OCI-M2 (cell line): Measurements from ENCODE around the gene ARHGAP18.

Experiments used
- DNase-seq: peaks from one replicate; lab custom pipeline; 2025; ENCODE audit not compliant: unreplicated experiment; lab: John Stamatoyannopoulos, UW

ARHGAP18 gene

GRCh38 chr6:129621252-129621651, 88.7 kb downstream of the ARHGAP18 start:
- no peak for DNase-seq

GRCh38 chr6:129620234-129620610, 89.8 kb downstream of the ARHGAP18 start:
- DNase-seq, result no peak

DNA sequence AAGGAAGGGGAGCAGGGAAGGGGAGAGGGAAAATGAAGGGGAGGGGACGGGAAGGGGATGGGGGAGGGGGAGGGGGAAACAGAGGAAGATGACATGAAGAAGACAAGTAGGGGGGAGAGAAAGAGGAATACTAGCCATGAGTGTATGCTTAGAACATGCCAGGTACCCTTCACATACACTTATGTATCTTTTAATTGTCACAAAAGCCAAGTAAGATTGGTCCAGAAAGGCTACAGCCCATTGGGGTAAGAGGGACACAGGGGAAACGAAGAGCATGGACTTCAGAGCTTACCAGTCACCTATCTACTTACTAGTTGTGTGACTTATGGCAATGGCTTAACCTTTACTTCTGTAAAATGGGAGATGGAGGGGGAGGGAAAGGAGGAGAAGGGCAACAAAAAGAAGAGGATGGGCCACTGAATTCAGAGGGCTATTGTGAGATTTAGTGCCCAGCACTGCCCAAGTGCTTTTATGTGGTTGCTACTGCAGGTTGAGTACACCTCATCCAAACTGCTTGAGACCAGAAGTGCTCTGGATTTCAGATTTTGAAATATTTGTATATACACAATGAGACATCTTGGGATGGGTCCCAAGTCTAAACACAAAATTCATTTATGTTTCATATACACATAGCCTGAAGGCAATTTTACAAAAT, 90.3 kb downstream of the ARHGAP18 start:
- DNase-seq, result no peak

- DNase-seq, result no peak
Observed at GRCh38 chr6:129617986-129618385, 92.0 kb downstream of the ARHGAP18 start.

DNA sequence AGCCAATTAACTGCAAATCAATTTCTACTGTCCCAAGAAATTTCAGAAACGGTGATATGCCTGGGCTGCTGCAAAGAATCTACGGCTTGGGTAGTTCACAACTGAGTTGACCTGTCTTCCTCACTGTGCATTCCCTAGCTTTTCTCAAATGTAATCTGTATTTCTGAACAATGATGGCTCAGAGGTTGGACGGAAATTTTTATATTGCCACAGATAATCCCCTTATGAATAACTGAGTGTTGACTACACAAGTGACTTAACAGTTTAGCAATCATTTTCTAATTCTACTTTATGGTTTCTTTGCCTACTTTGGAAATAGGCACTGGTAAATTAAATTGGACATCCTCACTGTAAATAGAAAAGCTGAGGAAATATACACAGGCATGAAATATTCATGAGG, 94.5 kb downstream of the ARHGAP18 start:
- no peak for DNase-seq

GRCh38 chr6:129615020-129615419, 95.0 kb downstream of the ARHGAP18 start:
- DNase-seq, result no peak

DNA sequence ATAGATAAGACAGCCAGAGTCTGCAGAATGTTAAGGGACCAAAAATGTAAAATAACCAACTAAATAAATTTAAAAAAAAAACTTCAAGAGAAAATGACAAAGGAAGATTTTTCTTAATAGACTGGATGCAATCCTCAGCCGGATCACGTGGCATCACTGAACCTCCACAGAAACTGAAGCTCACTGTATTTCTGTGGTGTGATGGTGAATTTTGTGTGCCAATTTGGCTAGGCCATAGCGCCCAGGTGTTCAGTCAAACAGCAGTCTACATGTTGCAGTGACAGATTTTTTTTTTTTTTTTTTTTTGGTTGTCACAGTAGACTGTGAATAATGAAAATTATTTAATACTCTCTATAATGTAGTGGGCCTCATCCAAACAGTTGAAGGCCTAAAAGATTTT, 95.5 kb downstream of the ARHGAP18 start:
- no peak for DNase-seq

- DNase-seq, result no peak
Observed at GRCh38 chr6:129612440-129612839, 97.5 kb downstream of the ARHGAP18 start.

GRCh38 chr6:129609635-129610034, 100.3 kb downstream of the ARHGAP18 start:
- DNase-seq, result no peak

- no peak for DNase-seq
Observed at GRCh38 chr6:129608886-129609537, 101.0 kb downstream of the ARHGAP18 start.

- DNase-seq, result no peak
Observed at GRCh38 chr6:129607581-129608186, 102.3 kb downstream of the ARHGAP18 start.

- no peak for DNase-seq
Observed at GRCh38 chr6:129606664-129607063, 103.3 kb downstream of the ARHGAP18 start.

DNA sequence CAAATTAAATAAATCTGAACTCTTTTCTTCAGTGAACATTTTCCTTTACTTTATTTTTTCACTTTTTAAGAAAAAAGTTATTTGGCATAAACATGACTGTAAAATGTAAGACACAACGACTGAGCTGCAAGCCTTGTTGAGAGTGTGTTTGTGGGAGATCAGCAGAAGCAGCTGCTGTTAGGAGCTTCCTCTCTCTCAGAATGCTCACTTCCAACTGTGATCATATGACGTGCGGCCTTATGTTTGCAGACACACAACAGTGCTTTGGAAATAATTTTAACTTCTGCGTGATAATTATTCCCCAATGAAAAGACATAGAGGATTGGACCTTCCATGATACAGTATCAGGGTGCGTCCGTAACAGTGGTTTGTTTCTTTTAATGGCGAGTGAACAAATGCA, 104.0 kb downstream of the ARHGAP18 start:
- DNase-seq, result no peak

DNA sequence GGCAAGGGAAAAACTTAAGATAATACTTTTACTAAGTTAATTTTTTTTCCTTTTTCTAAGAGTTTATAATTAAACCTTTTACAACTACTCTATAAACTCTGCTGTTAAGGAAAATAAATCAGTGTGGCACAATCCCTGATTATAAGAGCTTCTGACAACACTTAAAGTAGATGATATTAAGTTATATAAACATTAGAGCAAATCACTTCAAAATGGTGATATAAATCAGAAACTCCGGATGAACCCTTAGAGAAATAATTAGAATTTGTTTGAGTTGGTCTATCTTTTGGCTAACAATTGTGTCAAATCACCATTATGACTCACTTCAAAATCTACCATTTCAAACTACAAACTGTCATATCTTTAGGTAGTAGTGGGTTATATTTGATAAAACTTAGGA, 104.9 kb downstream of the ARHGAP18 start:
- DNase-seq, result no peak

DNA sequence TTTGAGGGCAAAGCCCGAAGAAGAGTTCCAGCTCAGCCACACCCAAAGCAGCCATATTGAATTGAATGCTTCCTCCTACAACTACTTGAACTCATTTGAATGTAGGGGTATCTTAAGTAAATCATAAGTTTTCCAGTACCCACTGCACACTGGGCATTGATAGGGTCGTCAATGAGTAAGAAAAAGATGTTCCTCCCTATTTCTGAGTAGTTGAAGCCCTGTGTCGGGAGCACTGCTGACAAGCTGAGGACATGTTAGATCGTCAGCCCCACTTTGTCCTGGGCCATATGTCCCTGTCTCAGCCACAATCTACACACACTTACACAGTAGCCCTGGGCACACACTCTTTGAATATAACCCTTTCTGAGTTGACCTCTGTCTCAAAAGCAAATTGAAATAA, 105.7 kb downstream of the ARHGAP18 start:
- DNase-seq, result no peak

- no peak for DNase-seq
Observed at GRCh38 chr6:129603741-129604140, 106.2 kb downstream of the ARHGAP18 start.

DNA sequence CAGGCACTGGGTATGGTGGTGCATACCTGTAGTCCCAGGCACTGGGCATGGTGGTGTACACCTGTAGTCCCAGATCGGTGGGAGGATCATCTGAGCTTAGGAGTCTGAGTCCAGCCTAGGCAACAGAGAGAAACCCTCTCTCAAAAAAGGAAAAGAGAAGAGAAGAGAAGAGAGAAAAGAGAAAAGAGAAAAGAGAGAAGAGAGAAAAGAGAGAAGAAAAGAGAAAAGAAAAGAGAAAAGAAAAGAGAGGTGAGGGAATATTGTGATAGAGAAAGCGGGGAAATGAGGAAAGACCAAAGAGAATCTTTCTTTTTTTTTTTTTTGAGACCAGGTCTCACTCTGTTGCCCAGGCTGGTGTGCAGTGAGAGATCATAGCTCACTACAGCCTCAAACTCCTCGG, 108.7 kb downstream of the ARHGAP18 start:
- no peak for DNase-seq

DNA sequence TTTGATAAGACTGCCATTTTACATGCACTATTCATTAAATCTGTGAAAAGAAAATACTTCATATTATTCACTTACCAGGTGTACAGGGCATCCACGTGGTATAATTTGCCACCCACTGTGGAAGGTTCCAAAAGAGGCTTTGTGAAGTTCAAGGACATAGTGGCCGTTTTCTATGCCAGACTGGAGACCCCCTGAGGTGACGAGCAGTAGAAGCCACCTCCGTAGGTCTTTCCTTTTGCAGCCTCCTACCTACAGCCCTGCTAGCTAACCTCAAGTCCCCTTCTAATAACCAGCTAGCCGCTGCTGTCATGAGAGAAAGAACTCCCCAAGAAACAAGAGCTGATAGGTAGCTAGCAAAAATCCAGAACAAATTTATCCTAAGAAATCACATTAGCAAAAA, 110.5 kb downstream of the ARHGAP18 start:
- no peak for DNase-seq

DNA sequence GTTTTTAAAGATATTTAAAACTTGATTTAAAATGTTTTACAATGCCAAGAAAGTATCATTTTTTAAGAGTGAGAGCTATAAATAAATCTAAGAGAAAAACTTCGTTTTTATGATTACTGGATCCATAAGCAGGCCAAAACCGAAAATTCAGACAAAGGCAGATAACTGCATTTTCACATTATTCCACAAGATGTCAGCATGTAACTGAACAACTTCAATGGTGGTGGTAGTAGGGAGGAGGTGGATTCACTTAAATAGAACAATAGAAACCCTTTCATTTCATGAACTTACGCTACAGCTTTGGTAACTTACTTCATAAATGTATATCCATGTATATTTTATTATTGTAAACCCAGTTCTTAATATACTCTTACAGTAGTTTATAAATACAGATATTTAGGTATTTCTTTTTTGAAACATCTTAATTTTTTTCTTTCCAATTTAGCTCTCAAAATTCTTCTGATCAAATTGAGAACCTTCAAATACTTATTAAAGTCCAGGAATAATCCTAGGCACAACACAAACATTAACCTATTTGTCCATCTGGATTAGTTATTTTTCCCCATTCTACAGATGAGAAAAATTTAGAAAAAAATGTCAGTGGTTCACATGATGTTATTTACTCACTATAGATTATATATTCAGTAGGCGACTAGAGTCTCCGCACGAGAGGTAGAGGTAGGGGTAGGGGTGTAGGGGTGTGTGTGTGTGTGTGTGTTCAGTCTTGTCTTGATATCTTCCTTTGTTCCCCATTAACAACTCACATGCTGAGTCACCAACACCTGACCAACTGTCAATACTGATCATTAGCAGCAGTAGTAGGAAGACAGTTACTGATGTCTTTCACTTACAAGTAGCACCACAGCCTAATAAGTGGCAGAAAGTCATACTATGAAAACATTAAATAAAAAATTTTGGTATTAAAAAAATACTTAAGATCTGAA, 111.5 kb downstream of the ARHGAP18 start:
- peak; percentile 33 for DNase-seq

DNA sequence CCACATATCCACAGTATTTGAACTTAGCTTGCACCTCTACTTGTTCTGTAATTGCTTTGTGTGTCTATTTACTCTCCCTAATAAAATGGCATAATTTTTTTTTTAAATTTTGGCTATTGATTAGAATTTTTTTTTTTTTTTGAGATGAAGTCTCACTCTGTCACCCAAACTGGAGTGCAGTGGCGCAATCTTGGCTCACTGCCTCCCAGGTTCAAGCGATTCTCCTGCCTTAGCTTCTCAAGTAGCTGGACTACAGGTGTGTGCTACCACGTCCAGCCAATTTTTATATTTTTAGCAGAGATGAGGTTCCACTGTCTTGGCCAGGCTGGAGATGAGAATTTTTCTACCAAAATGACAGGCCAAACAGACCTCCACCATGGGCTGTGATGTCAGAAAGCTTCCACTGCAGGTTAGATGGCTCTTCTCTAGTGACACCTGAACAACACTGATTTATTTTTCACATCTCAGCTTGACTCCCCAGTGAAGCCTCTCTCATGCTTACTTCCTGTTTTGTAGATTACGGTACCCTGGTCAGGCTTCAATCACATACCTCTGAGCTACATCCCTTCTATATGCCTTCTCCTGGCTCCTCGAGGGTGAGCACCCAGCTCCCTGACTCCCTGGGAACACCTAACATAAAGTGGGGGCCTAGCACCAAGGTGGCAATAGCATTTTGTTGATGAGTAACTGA, 112.8 kb downstream of the ARHGAP18 start:
- no peak for DNase-seq

DNA sequence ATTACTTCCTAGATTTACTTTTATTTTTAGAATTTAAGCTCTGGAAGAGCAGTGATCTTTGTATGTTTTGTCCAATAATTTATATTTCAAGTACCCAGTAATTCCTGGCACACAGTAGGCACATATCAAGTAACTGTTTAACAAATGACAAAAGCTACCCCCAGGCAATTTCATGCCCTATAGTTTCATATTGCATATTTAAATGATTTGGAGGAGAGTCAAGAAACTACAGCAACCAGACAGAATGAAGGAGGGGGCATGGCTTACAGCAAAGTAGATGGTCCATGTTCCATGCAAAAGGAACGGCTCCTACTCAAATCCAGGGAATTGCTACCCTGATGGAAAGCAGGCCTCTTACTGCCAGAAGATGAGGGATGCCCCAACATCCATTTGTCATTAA, 113.5 kb downstream of the ARHGAP18 start:
- no peak for DNase-seq
